K562 (cell line): ENCODE measurements around the gene CUX1. TPM values are rescaled to one million over a fixed set of nuclear protein-coding genes. Genes with fewer than 3 reads are reported as not detected.

Experiments used
- EP300 ChIP-seq: IDR thresholded peaks from 2 replicates; pipeline ENCODE4 v1.6.1; 2012; ENCODE audit warnings: low read length, improper control_type of control experiment
- ETS1 ChIP-seq: conservative IDR thresholded peaks from 2 replicates; pipeline ENCODE4 v1.6.1; 2011; ENCODE audit warnings: low read depth, mild to moderate bottlenecking, low read length; ENCODE audit not compliant: control insufficient read depth
- HDAC2 ChIP-seq: fragments of 450-650 bp; IDR thresholded peaks from 2 replicates; pipeline ENCODE4 v1.6.1; 2016; ENCODE audit warnings: mild to moderate bottlenecking
- JUND ChIP-seq, 2 experiments: IDR thresholded peaks; 2 replicates in 1 of 2; 3 replicates in 1 of 2; pipeline ENCODE4 v1.6.1; 2011; ENCODE audit warnings: borderline replicate concordance in 2 of 2, low read depth in 2 of 2, low read length in 2 of 2, improper control_type of control experiment in 1 of 2, missing biosample characterization in 1 of 2, missing genetic modification characterization in 1 of 2, missing genetic modification reagents in 1 of 2
- KDM1A ChIP-seq, 2 experiments: fragments of 450-650 bp; IDR thresholded peaks; 2 replicates each; pipeline ENCODE4 v1.6.1; 2016; ENCODE audit warnings: mild to moderate bottlenecking in 2 of 2
- KLF13 ChIP-seq: fragments of 450-650 bp; IDR thresholded peaks from 2 replicates; pipeline ENCODE4 v1.6.1; 2016; ENCODE audit warnings: missing genetic modification characterization, low read depth, mild to moderate bottlenecking, missing compliant biosample characterization, moderate library complexity, borderline replicate concordance
- LEF1 ChIP-seq: fragments of 450-650 bp; IDR thresholded peaks from 2 replicates; pipeline ENCODE4 v1.6.1; 2016; ENCODE audit warnings: mild to moderate bottlenecking
- MEF2A ChIP-seq: IDR thresholded peaks from 2 replicates; pipeline ENCODE4 v1.6.1; 2011; ENCODE audit warnings: low read depth, mild to moderate bottlenecking, low read length, moderate library complexity; ENCODE audit not compliant: control insufficient read depth
- NRF1 ChIP-seq, 2 experiments: fragments of 450-650 bp; IDR thresholded peaks in 1 of 2; conservative IDR thresholded peaks in 1 of 2; 2 replicates each; pipeline ENCODE4 v1.6.1; 2014; ENCODE audit warnings: mild to moderate bottlenecking in 2 of 2
- RBM14 ChIP-seq: fragments of 200-400 bp; formaldehyde crosslinking; IDR thresholded peaks from 2 replicates; pipeline ENCODE4 v1.6.1; 2018; ENCODE audit warnings: low read depth, mild to moderate bottlenecking, low read length, moderate library complexity, borderline replicate concordance; ENCODE audit not compliant: insufficient read depth
- RCOR1 ChIP-seq, 2 experiments: IDR thresholded peaks; 2 replicates each; pipeline ENCODE4 v1.6.1; 2012; ENCODE audit warnings: low read depth in 2 of 2, low read length in 2 of 2, borderline replicate concordance in 1 of 2, improper control_type of control experiment in 1 of 2
- SMARCA5 ChIP-seq: fragments of 450-650 bp; IDR thresholded peaks from 2 replicates; pipeline ENCODE4 v1.6.1; 2016
- TAF15 ChIP-seq: fragments of 200-400 bp; formaldehyde crosslinking; IDR thresholded peaks from 2 replicates; pipeline ENCODE4 v1.6.1; 2017; ENCODE audit warnings: mild to moderate bottlenecking, low read depth, low read length, moderate library complexity
- UBTF ChIP-seq, 2 experiments: IDR thresholded peaks; 2 replicates each; pipeline ENCODE4 v1.6.1; 2012; ENCODE audit warnings: improper control_type of control experiment in 2 of 2, low read depth in 2 of 2, low read length in 2 of 2, borderline replicate concordance in 1 of 2
- USF1 ChIP-seq: sonication (generic); formaldehyde crosslinking; IDR thresholded peaks from 2 replicates; pipeline ENCODE4 v1.9.0; 2022; ENCODE audit warnings: mild to moderate bottlenecking, missing genetic modification reagents
- VEZF1 ChIP-seq: fragments of 200-800 bp; sonication (Bioruptor generic); IDR thresholded peaks from 2 replicates; pipeline ENCODE4 v1.6.1; 2017; ENCODE audit warnings: missing genetic modification characterization, missing compliant biosample characterization
- ZBED1 ChIP-seq: IDR thresholded peaks from 2 replicates; pipeline ENCODE4 v1.6.1; 2014
- ZBTB43 ChIP-seq: sonication (generic); formaldehyde crosslinking; IDR thresholded peaks from 2 replicates; pipeline ENCODE4 v1.8.0; 2023; ENCODE audit warnings: mild to moderate bottlenecking, missing genetic modification reagents
- ZKSCAN8 ChIP-seq: fragments of 200-800 bp; sonication (Bioruptor generic); IDR thresholded peaks from 2 replicates; pipeline ENCODE4 v1.6.1; 2016; ENCODE audit warnings: missing genetic modification characterization, missing compliant biosample characterization
- ZNF212 ChIP-seq: fragments of 450-650 bp; formaldehyde crosslinking; IDR thresholded peaks from 2 replicates; pipeline ENCODE4 v1.4.0; 2020; ENCODE audit warnings: mild to moderate bottlenecking
- ZNF384 ChIP-seq: IDR thresholded peaks from 2 replicates; pipeline ENCODE4 v1.6.1; 2012; ENCODE audit warnings: low read depth, low read length, improper control_type of control experiment
- ZNF436 ChIP-seq: fragments of 250-450, 450-650 bp; sonication (Bioruptor Pico); formaldehyde crosslinking; IDR thresholded peaks from 2 replicates; pipeline ENCODE4 v1.7.0; 2020; ENCODE audit warnings: mild to moderate bottlenecking
- polyA plus RNA-seq, 8 experiments: library from polyadenylated mRNA; depleted of rRNA in 4 of 8; stranded (reverse) in 5 of 8; unstranded in 3 of 8; fragments of >200 nt; fragmentation: Nextera tagmentation in 2 of 8; fragmentation: Illumina TruSeq in 1 of 8; extraction: Ambion mirVana in 2 of 8; extraction: Trizol in 1 of 8; gene quantifications; 2 replicates each; pipeline versions ENCODE4 v1.2.1 to v1.2.3, GENCODE V29; 2011 to 2014; ENCODE audit warnings: inconsistent platforms in 1 of 8, missing spikeins in 1 of 8
- total RNA-seq, 7 experiments: library from RNA; depleted of rRNA in 6 of 7; stranded (reverse); fragments of >200 nt in 6 of 7; fragmentation: Illumina TruSeq in 2 of 7; extraction: Trizol in 2 of 7; gene quantifications; 2 replicates each; pipeline versions ENCODE4 v1.2.1 to v1.2.3, GENCODE V29; 2011 to 2021; ENCODE audit warnings: low replicate concordance in 1 of 7

Gene CUX1
- total and polyA plus RNA-seq, 9 of the 15 experiments (the other 6 are each of a cell fraction or from before 2014, with no cell fraction given), result 3.6 to 55.3 (median 25.2) TPM

- no peak for TF ChIP-seq TAF15
- TF ChIP-seq ZNF436, result no peak
- TF ChIP-seq MEF2A, result peak; percentile 96
- peak in 1 of 2 experiments; percentile 15; a peak in 1 of 4 replicates for TF ChIP-seq NRF1 (conservative IDR thresholded peaks at IDR 0.05 in 1 of 2, IDR thresholded peaks at IDR 0.05 in 1 of 2)
- TF ChIP-seq ZKSCAN8 (CRISPR knock-in tag), result no peak
- TF ChIP-seq ETS1, result no peak
- TF ChIP-seq KDM1A (IDR thresholded peaks at IDR 0.05), result peak; percentile 74 to 75; a peak in 3 of 4 replicates
- no peak for TF ChIP-seq SMARCA5
- no peak for TF ChIP-seq UBTF (IDR thresholded peaks at IDR 0.05; ENCODE audit: borderline replicate concordance in 1 of 2, low read depth in 2 of 2, low read length in 2 of 2)
- peak in 1 of 2 experiments; percentile 81; a peak in 1 of 4 replicates for TF ChIP-seq RCOR1 (IDR thresholded peaks at IDR 0.05; ENCODE audit: borderline replicate concordance in 1 of 2, low read depth in 2 of 2, low read length in 2 of 2)
- no peak for TF ChIP-seq ZBED1
- no peak; the same call in 1 of the 2 replicates for TF ChIP-seq LEF1
- TF ChIP-seq VEZF1 (CRISPR knock-in tag), result peak; percentile 38; the same call in 1 of the 2 replicates
- no peak for TF ChIP-seq KLF13 (tag)
- TF ChIP-seq ZNF384, result no peak
- TF ChIP-seq ZNF212 (CRISPR knock-in tag), result no peak
- no peak for TF ChIP-seq RBM14
- TF ChIP-seq HDAC2, result peak; percentile 46; the same call in 1 of the 2 replicates
- TF ChIP-seq USF1 (CRISPR knock-in tag), result no peak
- peak; percentile 53; the same call in 1 of the 2 replicates for TF ChIP-seq JUND (IDR thresholded peaks at IDR 0.05; ENCODE audit: borderline replicate concordance, low read depth, low read length)
- TF ChIP-seq JUND (tag; IDR thresholded peaks at IDR 0.05; ENCODE audit: borderline replicate concordance, low read depth, low read length), result no peak; the same call in 2 of the 3 replicates
- peak; percentile 53; the same call in 1 of the 2 replicates for TF ChIP-seq EP300
- no peak for TF ChIP-seq ZBTB43
Observed at GRCh38 chr7:101947899-101948298, 130.5 kb downstream of the CUX1 start (continued).
